Liver (tissue), 9 donors: ENCODE data around the gene HAGH. TPM values are rescaled to one million over a fixed set of nuclear protein-coding genes. Genes with fewer than 3 reads are reported as not detected.

Experiments
- DNase-seq: peaks from one replicate; pipeline ENCODE4 v3.0.0-alpha.2; 2017; ENCODE audit warnings: low spot score
- H3K27ac ChIP-seq, 2 donors: one replicate each; pipeline ENCODE4 v1.7.0; 2013; ENCODE audit warnings: inconsistent platforms in 2 of 2, low read length in 2 of 2, control low read depth in 1 of 2, low read depth in 1 of 2, mild to moderate bottlenecking in 1 of 2
- H3K27me3 ChIP-seq, 4 donors: one replicate each; pipeline versions ENCODE4 v1.6.1 to v1.7.0; 2013; ENCODE audit warnings: low read length in 3 of 4, inconsistent platforms in 1 of 4, mild to moderate bottlenecking in 1 of 4, moderate library complexity in 1 of 4; ENCODE audit not compliant: control insufficient read depth in 4 of 4, insufficient read depth in 4 of 4
- H3K36me3 ChIP-seq, 4 donors: one replicate each; pipeline versions ENCODE4 v1.6.1 to v1.7.0; 2013; ENCODE audit warnings: low read length in 3 of 4, mild to moderate bottlenecking in 3 of 4, low read depth in 1 of 4, moderate library complexity in 1 of 4; ENCODE audit not compliant: control insufficient read depth in 4 of 4, insufficient read depth in 3 of 4
- H3K4me1 ChIP-seq, 4 donors: one replicate each; pipeline versions ENCODE4 v1.6.1 to v1.7.0; 2013; ENCODE audit warnings: low read length in 3 of 4, mild to moderate bottlenecking in 3 of 4, moderate library complexity in 1 of 4; ENCODE audit not compliant: control insufficient read depth in 4 of 4, insufficient read depth in 4 of 4
- H3K4me3 ChIP-seq, 3 donors: one replicate each; pipeline versions ENCODE4 v1.6.1 to v1.7.0; 2013; ENCODE audit warnings: low read length in 3 of 3, control low read depth in 1 of 3, low read depth in 1 of 3, mild to moderate bottlenecking in 1 of 3
- H3K9ac ChIP-seq, 2 donors: one replicate each; pipeline ENCODE4 v1.7.0; 2013; ENCODE audit warnings: low read length in 2 of 2, mild to moderate bottlenecking in 2 of 2, moderate library complexity in 2 of 2, control low read depth in 1 of 2, low read depth in 1 of 2
- H3K9me3 ChIP-seq, 4 donors: one replicate each; pipeline versions ENCODE4 v1.6.1 to v1.7.0; 2013; ENCODE audit warnings: low read length in 3 of 4; ENCODE audit not compliant: control insufficient read depth in 4 of 4
- ATF3 ChIP-seq: IDR thresholded peaks from 2 replicates; pipeline ENCODE4 v1.6.1; 2016; ENCODE audit warnings: antibody characterized with exemption
- CTCF ChIP-seq: fragments of 150-350 bp; IDR thresholded peaks from 2 replicates; pipeline ENCODE4 v1.5.1; 2017; ENCODE audit warnings: improper control_type of control experiment, low read depth, low read length; ENCODE audit not compliant: missing input control
- EGR1 ChIP-seq, 2 donors: IDR thresholded peaks; 2 replicates each; pipeline ENCODE4 v1.6.1; 2016 to 2018; ENCODE audit warnings: antibody characterized with exemption in 2 of 2, low read depth in 2 of 2
- FOXA1 ChIP-seq: IDR thresholded peaks from 2 replicates; pipeline ENCODE4 v1.6.1; 2016; ENCODE audit warnings: antibody characterized with exemption
- FOXA2 ChIP-seq: IDR thresholded peaks from 2 replicates; pipeline ENCODE4 v1.6.1; 2016; ENCODE audit warnings: antibody characterized with exemption
- GABPA ChIP-seq, 2 donors: IDR thresholded peaks in 1 of 2; conservative IDR thresholded peaks in 1 of 2; 2 replicates each; pipeline ENCODE4 v1.6.1; 2016; ENCODE audit warnings: antibody characterized with exemption in 2 of 2, mild to moderate bottlenecking in 1 of 2, moderate library complexity in 1 of 2
- HNF4A ChIP-seq, 2 donors: conservative IDR thresholded peaks; 2 replicates each; pipeline ENCODE4 v1.6.1; 2016; ENCODE audit warnings: antibody characterized with exemption in 2 of 2, mild to moderate bottlenecking in 2 of 2
- HNF4G ChIP-seq: IDR thresholded peaks from 2 replicates; pipeline ENCODE4 v1.6.1; 2016; ENCODE audit warnings: antibody characterized with exemption
- JUND ChIP-seq, 2 donors: IDR thresholded peaks; 2 replicates each; pipeline ENCODE4 v1.6.1; 2016; ENCODE audit warnings: antibody characterized with exemption in 2 of 2
- NR2F2 ChIP-seq: IDR thresholded peaks from 2 replicates; pipeline ENCODE4 v1.6.1; 2016; ENCODE audit warnings: antibody characterized with exemption
- RAD21 ChIP-seq, 2 donors: IDR thresholded peaks; 2 replicates each; pipeline ENCODE4 v1.6.1; 2016; ENCODE audit warnings: antibody characterized with exemption in 2 of 2, mild to moderate bottlenecking in 2 of 2
- RXRA ChIP-seq, 2 donors: IDR thresholded peaks; 2 replicates each; pipeline ENCODE4 v1.6.1; 2017 to 2018; ENCODE audit warnings: antibody characterized with exemption in 2 of 2, mild to moderate bottlenecking in 1 of 2
- SP1 ChIP-seq: IDR thresholded peaks from 2 replicates; pipeline ENCODE4 v1.6.1; 2018; ENCODE audit warnings: antibody characterized with exemption, mild to moderate bottlenecking
- TAF1 ChIP-seq: conservative IDR thresholded peaks from 2 replicates; pipeline ENCODE4 v1.6.1; 2016; ENCODE audit warnings: antibody characterized with exemption, mild to moderate bottlenecking
- YY1 ChIP-seq: IDR thresholded peaks from 2 replicates; pipeline ENCODE4 v1.6.1; 2016; ENCODE audit warnings: antibody characterized with exemption, mild to moderate bottlenecking
- WGBS: extraction: QIAGEN DNeasy Blood & Tissue Kit; methylation state at CpG from one replicate; pipeline ENCODE4 v1.1.7; 2013; 5-methylcytosine and 5-hydroxymethylcytosine counted together
- polyA plus RNA-seq, 2 donors: library from polyadenylated mRNA; stranded (reverse) in 1 of 2; unstranded in 1 of 2; fragments of 200-250 nt in 1 of 2; fragments of >200 nt in 1 of 2; fragmentation: Nextera tagmentation in 1 of 2; extraction: Ambion mirVana in 1 of 2; gene quantifications; one replicate each; pipeline versions ENCODE4 v1.2.1 to v1.2.3, GENCODE V29; 2013 to 2015
- total RNA-seq, 2 donors: library from RNA; depleted of rRNA; stranded (reverse); fragments of >200 nt; gene quantifications; one replicate each; pipeline ENCODE4 v1.2.3, GENCODE V29; 2014
- TF ChIP-seq, protein P1 (sequence below): IDR thresholded peaks from 2 replicates; pipeline ENCODE4 v1.6.1; 2016; ENCODE audit warnings: antibody characterized with exemption
- TF ChIP-seq, protein P2 (sequence below): IDR thresholded peaks from 2 replicates; pipeline ENCODE4 v1.6.1; 2016; ENCODE audit warnings: antibody characterized with exemption, mild to moderate bottlenecking
- TF ChIP-seq, protein P3 (sequence below): IDR thresholded peaks from 2 replicates; pipeline ENCODE4 v1.6.1; 2016; ENCODE audit warnings: antibody characterized with exemption
- donor health status: healthy.
- donor health status: healthy.
- donor health status: healthy.
- donor health status: healthy.
- donor health status: healthy.

HAGH gene
- total and polyA plus RNA-seq, 4 donors: 169 to 252 (median 204) TPM

DNA sequence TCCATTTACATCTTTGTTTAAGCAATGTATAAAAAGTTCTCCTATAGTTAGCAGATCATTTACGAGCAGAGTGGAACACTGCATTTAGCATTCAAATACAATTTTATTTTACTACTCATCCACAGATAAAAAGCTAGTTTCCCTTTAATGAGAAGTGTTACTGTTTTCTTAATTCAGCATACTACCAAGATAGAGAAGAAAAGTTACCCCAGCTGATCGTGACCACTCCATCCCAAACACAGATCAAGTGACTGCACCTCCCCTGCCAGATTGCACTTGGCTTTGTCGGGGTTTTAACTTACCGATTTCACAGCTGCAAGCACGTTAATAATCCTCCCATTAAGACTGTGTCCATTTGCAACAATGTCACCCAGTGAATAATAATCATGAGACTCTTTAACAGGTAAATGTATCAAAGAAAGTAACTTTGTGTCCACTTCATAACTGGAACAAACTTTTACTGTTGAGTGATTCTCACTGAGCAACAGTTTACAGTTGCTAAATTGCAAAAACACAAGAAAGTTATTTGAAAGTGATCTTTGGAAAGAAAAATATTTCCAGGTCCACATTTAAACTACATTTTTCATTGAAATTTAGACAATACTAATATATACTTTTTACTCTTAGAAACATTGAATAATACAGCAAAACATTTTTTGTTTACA, 30.9 kb upstream of the HAGH start:
- 63% methylated on average over 5 of the region's 5 CpGs for WGBS
- no peak overlapping the region for H3K4me3 ChIP-seq
- no peak overlapping the region for H3K27ac ChIP-seq
- no peaks in the 10 kb centered on the region for H3K27me3 ChIP-seq
- peaks cover 0 to 3% (median 0%) of the 10 kb centered on the region in 4 donors for H3K4me1 ChIP-seq
- H3K9ac ChIP-seq: no peak overlapping the region
- no peak for DNase-seq
- no peak for TF ChIP-seq YY1
- no peak for TF ChIP-seq GABPA (IDR thresholded peaks at IDR 0.05 in 1 of 2, conservative IDR thresholded peaks at IDR 0.05 in 1 of 2)
- TF ChIP-seq, protein P1, sequence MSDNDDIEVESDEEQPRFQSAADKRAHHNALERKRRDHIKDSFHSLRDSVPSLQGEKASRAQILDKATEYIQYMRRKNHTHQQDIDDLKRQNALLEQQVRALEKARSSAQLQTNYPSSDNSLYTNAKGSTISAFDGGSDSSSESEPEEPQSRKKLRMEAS: no peak
- TF ChIP-seq CTCF: no peak
- no peak for TF ChIP-seq HNF4G
- TF ChIP-seq, protein P2, sequence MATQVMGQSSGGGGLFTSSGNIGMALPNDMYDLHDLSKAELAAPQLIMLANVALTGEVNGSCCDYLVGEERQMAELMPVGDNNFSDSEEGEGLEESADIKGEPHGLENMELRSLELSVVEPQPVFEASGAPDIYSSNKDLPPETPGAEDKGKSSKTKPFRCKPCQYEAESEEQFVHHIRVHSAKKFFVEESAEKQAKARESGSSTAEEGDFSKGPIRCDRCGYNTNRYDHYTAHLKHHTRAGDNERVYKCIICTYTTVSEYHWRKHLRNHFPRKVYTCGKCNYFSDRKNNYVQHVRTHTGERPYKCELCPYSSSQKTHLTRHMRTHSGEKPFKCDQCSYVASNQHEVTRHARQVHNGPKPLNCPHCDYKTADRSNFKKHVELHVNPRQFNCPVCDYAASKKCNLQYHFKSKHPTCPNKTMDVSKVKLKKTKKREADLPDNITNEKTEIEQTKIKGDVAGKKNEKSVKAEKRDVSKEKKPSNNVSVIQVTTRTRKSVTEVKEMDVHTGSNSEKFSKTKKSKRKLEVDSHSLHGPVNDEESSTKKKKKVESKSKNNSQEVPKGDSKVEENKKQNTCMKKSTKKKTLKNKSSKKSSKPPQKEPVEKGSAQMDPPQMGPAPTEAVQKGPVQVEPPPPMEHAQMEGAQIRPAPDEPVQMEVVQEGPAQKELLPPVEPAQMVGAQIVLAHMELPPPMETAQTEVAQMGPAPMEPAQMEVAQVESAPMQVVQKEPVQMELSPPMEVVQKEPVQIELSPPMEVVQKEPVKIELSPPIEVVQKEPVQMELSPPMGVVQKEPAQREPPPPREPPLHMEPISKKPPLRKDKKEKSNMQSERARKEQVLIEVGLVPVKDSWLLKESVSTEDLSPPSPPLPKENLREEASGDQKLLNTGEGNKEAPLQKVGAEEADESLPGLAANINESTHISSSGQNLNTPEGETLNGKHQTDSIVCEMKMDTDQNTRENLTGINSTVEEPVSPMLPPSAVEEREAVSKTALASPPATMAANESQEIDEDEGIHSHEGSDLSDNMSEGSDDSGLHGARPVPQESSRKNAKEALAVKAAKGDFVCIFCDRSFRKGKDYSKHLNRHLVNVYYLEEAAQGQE: no peak
- no peak for TF ChIP-seq JUND (IDR thresholded peaks at IDR 0.05)
- TF ChIP-seq RXRA (IDR thresholded peaks at IDR 0.05): no peak
- no peak for TF ChIP-seq RAD21 (IDR thresholded peaks at IDR 0.05)
- TF ChIP-seq, protein P3, sequence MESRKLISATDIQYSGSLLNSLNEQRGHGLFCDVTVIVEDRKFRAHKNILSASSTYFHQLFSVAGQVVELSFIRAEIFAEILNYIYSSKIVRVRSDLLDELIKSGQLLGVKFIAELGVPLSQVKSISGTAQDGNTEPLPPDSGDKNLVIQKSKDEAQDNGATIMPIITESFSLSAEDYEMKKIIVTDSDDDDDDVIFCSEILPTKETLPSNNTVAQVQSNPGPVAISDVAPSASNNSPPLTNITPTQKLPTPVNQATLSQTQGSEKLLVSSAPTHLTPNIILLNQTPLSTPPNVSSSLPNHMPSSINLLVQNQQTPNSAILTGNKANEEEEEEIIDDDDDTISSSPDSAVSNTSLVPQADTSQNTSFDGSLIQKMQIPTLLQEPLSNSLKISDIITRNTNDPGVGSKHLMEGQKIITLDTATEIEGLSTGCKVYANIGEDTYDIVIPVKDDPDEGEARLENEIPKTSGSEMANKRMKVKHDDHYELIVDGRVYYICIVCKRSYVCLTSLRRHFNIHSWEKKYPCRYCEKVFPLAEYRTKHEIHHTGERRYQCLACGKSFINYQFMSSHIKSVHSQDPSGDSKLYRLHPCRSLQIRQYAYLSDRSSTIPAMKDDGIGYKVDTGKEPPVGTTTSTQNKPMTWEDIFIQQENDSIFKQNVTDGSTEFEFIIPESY: no peak
- TF ChIP-seq HNF4A (conservative IDR thresholded peaks at IDR 0.05): no peak
- TF ChIP-seq FOXA2: no peak
- TF ChIP-seq EGR1 (IDR thresholded peaks at IDR 0.05; ENCODE audit: low read depth in 2 of 2): no peak
- TF ChIP-seq NR2F2: no peak
- TF ChIP-seq ATF3: no peak
- no peak for TF ChIP-seq FOXA1
- no peak for TF ChIP-seq SP1
- no peak for TF ChIP-seq TAF1
- no peaks in the 10 kb centered on the region for H3K36me3 ChIP-seq
- H3K9me3 ChIP-seq: no peaks in the 10 kb centered on the region
